Mucosa of stomach (tissue), 1 donor: Measurements from ENCODE around the gene GTF2I.
"Not testable (repeated sequence)": the region's sequence is repeated elsewhere in the genome, so short reads cannot be mapped to it uniquely, and the experiment has no call there.

Source experiments
- H3K27me3 ChIP-seq: one replicate; pipeline ENCODE4 v1.7.0; 2013; ENCODE audit warnings: mild to moderate bottlenecking, low read length; ENCODE audit not compliant: control insufficient read depth, insufficient read depth
- H3K36me3 ChIP-seq: one replicate; pipeline ENCODE4 v1.7.0; 2013; ENCODE audit warnings: low read length; ENCODE audit not compliant: control insufficient read depth, insufficient read depth
- H3K4me1 ChIP-seq: one replicate; pipeline ENCODE4 v1.7.0; 2013; ENCODE audit warnings: mild to moderate bottlenecking, low read length; ENCODE audit not compliant: control insufficient read depth, insufficient read depth
- H3K4me3 ChIP-seq: one replicate; pipeline ENCODE4 v1.7.0; 2013; ENCODE audit warnings: low read length
- H3K9ac ChIP-seq: one replicate; pipeline ENCODE4 v1.7.0; 2013; ENCODE audit warnings: mild to moderate bottlenecking, low read length, moderate library complexity
- H3K9me3 ChIP-seq: one replicate; pipeline ENCODE4 v1.7.0; 2013; ENCODE audit warnings: mild to moderate bottlenecking, low read length, moderate library complexity; ENCODE audit not compliant: control insufficient read depth
- donor health status: Pancreatic carcinoma.

Gene GTF2I

DNA sequence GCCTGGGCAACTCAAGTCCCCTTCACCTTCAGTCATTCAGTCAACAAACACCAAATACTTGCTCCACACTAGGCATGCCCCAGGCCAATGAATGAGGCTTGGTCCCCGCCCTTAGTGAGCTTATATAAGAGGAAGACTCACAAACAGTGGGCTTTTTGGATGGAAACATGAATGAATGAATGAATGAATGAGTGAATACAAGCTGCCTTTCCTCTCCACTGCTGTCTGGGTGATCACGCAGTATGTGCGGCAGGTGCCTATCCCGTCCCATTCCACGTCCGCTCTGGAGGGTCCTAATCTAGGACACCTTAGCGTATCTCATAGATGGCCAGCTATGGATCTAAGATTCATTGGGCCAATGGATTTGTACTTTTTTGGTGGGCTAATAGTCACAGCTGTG is 19.8 kb upstream of the GTF2I start:
- Histone ChIP-seq H3K4me1 (peaks cover 25% of the 10 kb centered on the region), H3K9me3 (no peaks in the 10 kb centered on the region), H3K36me3 (no peaks in the 10 kb centered on the region), H3K4me3 (no peak overlapping the region), H3K27me3 (no peaks in the 10 kb centered on the region), H3K9ac (no peak overlapping the region)

DNA sequence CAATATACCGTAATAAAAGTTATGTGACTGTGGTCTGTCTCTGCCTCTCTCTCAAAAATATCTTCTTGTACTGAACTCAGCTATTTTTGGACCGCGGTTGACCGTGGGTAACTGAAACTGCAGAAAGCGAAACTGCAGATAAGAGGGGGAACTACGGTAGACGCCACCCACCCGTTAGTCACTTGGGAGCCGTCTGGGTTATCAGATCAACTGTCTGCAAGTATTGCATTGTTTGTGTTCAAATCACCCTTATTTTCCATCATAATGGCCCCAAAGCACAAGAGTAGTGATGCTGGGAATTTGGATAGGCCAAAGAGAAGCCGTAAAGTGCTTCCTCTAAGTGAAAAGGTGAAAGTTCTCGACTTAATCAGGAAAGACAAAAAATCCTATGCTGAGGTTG is 7.5 kb upstream of the GTF2I start:
- H3K4me1 ChIP-seq, H3K4me3 ChIP-seq, H3K9me3 ChIP-seq, H3K27me3 ChIP-seq, H3K36me3 ChIP-seq: not testable (repeated sequence)
- H3K9ac ChIP-seq, result peak overlapping the region; percentile 28

DNA sequence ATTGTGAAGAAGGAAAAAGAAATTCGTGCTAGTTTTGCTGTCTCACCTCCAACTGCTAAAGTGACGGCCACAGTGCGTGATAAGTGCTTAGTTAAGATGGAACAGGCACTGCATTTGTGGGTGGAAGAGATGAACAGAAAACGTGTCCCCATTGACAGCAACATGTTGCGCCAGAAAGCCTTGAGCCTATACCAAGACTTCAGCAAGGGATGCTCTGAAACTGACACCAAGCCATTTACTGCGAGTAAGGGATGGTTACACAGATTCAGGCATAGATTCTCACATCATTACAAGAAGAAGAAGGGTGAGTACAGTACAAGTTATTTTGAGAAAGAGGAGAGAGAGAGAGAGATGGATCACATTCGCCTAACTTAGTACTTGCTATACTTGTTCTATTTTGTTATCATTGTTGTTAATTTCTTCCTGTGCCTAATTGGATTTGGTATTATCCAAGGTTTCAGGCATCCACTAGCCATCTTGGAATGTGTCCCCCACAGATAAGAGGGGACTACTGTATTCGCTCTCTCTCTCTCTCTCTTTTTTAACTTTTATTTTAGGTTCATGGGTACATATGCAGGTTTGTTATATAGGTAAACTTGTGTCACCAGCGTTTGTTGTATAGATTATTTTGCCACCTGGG is 6.9 kb upstream of the GTF2I start:
- H3K36me3 ChIP-seq, H3K4me1 ChIP-seq, H3K4me3 ChIP-seq, H3K27me3 ChIP-seq, H3K9me3 ChIP-seq: not testable (repeated sequence)
- peak overlapping the region; percentile 28 for H3K9ac ChIP-seq

DNA sequence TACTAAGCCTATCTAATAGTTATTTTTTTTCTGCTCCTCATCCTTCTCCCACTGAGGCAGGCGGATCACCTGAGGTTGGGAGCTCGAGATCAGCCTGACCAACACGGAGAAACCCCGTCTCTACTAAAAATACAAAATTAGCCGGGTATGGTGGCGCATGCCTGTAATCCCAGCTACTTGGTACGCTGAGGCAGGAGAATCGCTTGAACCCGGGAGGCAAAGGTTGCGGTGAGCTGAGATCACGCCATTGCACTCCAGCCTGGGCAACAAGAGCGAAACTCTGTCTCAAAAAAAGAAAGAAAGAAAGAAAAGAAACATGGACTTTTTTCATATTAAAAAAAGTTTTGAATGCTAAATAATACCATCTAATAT is 6.4 kb upstream of the GTF2I start:
- not testable (repeated sequence) for H3K9ac ChIP-seq, H3K27me3 ChIP-seq, H3K4me3 ChIP-seq, H3K4me1 ChIP-seq, H3K36me3 ChIP-seq, H3K9me3 ChIP-seq

DNA sequence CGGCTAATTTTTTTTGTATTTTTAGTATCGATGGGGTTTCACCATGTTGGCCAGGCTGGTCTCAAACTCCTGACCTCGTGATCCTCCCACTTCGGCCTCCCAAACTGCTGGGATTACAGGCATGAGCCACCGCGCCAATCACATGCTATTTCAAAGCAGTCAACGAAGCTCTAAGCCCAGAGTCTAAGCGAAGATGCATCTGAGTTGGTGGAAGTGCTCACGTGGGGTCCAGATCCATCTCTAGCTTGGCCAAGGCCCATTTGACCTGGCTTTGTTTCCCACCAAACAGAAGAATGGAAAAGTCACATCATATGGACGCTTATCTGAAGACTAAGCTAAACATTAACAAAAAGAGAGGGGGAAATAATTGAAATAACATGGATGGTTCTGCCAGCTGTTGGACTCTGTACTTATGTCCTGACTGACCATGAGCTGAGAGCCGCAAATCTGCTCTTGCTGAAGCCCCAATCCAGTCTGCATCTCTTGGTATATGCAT is 3.8 kb upstream of the GTF2I start:
- Histone ChIP-seq H3K36me3 (no peaks in the 10 kb centered on the region), H3K9me3 (no peaks in the 10 kb centered on the region), H3K4me3 (no peak overlapping the region), H3K27me3 (no peaks in the 10 kb centered on the region), H3K9ac (no peak overlapping the region), H3K4me1 (peaks cover 10% of the 10 kb centered on the region)

DNA sequence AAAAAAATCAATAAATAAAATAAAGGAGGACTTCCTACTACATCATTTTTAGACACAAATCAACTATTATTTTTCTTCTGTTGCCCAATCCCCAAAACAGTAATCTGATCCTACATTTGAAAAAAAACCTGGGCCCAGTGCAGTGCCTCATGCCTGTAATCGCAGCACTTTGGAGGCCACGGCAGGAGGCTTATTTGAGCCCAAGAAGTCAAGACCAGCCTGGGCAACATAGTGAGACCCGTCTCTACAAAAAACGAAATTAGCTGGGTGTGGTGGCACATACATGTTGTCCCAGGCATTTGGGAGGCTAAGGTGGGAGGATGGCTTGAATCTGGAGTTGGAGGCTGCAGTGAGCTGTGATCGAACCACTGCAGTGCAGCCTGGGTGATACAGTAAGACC is 2.7 kb upstream of the GTF2I start:
- Histone ChIP-seq H3K27me3 (no peaks in the 10 kb centered on the region), H3K4me1 (peaks cover 19% of the 10 kb centered on the region), H3K4me3 (no peak overlapping the region), H3K9me3 (no peaks in the 10 kb centered on the region), H3K36me3 (no peaks in the 10 kb centered on the region), H3K9ac (no peak overlapping the region)

- Histone ChIP-seq H3K4me1 (peaks cover 24% of the 10 kb centered on the region), H3K9me3 (no peaks in the 10 kb centered on the region), H3K36me3 (no peaks in the 10 kb centered on the region), H3K27me3 (no peaks in the 10 kb centered on the region), H3K9ac (peak overlapping the region; percentile 59), H3K4me3 (no peak overlapping the region)
Observed at GRCh38 chr7:74655324-74655723, 2.2 kb upstream of the GTF2I start.

DNA sequence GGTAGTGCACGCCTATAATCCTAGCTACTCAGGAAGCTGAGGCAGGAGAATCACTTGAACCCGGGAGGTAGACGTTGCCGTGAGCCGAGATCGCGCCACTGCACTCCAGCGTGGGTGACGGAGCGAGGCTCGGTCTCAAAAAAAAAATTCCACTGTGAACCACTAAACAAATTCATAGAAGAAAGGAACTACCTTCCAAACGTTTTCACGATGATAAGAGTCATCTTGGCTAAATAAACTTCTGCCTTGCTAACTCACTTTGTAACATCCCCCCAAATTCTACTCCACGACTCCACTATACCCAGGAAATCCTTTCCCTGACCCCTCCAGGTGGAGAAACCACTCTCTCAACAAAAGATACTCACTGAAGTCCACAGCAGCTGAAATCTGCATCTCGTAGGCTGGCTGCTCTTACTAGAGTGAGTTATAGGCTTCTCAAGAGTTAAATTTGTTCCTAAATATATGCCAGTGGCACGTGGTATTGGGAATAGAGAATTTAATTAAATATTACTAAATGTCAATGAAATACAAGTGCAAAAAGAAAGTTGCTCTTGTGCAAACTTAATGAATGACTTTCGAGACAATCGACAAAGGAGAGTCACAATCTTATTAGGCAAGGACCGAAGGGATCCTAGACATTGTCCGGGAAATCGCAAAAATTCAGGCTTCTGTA is 1.6 kb upstream of the GTF2I start:
- Histone ChIP-seq H3K36me3 (no peaks in the 10 kb centered on the region), H3K27me3 (no peaks in the 10 kb centered on the region), H3K4me3 (no peak overlapping the region), H3K4me1 (peaks cover 28% of the 10 kb centered on the region), H3K9ac (peak overlapping the region; percentile 59), H3K9me3 (no peaks in the 10 kb centered on the region)

DNA sequence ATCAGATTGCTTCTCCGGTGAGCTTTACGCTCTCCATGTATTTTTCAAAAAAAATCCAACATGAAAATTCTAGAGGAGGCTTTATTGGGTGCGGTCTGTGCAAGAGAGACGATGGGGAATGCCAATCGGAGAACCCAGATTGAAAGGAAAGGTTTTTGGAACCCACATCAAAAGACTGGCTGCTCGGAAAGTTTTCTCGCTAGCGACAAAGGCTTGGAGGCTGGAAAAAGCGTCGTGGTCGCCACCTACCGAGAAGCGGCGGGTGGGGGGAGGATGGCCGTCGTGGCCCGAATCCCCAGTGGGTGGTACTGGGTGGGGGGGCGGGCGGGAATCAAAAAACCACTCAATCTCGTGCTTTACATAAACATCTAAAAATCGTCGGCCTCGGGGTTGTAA is 1.1 kb upstream of the GTF2I start:
- Histone ChIP-seq H3K9me3 (no peaks in the 10 kb centered on the region), H3K4me3 (no peak overlapping the region), H3K4me1 (peaks cover 33% of the 10 kb centered on the region), H3K27me3 (no peaks in the 10 kb centered on the region), H3K36me3 (no peaks in the 10 kb centered on the region), H3K9ac (peak overlapping the region; percentile 93)

GRCh38 chr7:74656837-74657691 is 454 bp upstream of the GTF2I start:
- no peaks in the 10 kb centered on the region for H3K9me3 ChIP-seq
- no peaks in the 10 kb centered on the region for H3K36me3 ChIP-seq
- no peaks in the 10 kb centered on the region for H3K27me3 ChIP-seq
- peaks cover 40% of the 10 kb centered on the region for H3K4me1 ChIP-seq
- peak overlapping the region; percentile 56 for H3K4me3 ChIP-seq
- peak overlapping the region; percentile 94 for H3K9ac ChIP-seq

- peak overlapping the region; percentile 25 for H3K4me3 ChIP-seq
- H3K9ac ChIP-seq, result peak overlapping the region; percentile 94
- H3K4me1 ChIP-seq, result peaks cover 47% of the 10 kb centered on the region
Observed at GRCh38 chr7:74658178-74659004, 873 bp downstream of the GTF2I start.

More at GRCh38 chr7:74658178-74659004, 873 bp downstream of the GTF2I start:
- Histone ChIP-seq H3K27me3 (no peaks in the 10 kb centered on the region), H3K9me3 (no peaks in the 10 kb centered on the region), H3K36me3 (no peaks in the 10 kb centered on the region)
